NCI-H526 treated with DMSO at 0.1 percent for 48 hours (cell line): Measurements from ENCODE around the gene VAV3.
A peak's percentile ranks its signal among the peaks of the same experiment; 100 is the strongest.

Experiments
- DNase-seq: peaks from one replicate; lab custom pipeline; 2025; lab: John Stamatoyannopoulos, UW

VAV3 gene

DNA sequence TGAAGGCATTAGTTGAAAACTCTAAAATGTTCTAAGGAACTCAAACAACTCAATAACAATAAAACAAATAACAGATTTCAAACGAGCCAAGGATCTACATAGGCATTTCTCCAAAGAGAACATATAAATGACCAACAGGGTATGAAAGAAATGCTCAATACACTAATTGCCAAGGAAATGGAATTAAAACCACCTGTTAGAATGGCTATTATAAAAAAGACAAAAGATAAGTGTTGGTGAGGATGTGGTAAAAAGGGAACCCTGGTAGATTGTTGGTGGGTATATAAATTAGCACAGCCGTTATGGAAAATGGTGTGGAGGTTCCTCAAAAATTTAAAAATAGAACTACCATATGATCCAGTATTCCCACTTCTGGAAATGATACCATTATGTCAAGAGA, 9.1 kb upstream of the VAV3 start:
- no peak for DNase-seq

DNA sequence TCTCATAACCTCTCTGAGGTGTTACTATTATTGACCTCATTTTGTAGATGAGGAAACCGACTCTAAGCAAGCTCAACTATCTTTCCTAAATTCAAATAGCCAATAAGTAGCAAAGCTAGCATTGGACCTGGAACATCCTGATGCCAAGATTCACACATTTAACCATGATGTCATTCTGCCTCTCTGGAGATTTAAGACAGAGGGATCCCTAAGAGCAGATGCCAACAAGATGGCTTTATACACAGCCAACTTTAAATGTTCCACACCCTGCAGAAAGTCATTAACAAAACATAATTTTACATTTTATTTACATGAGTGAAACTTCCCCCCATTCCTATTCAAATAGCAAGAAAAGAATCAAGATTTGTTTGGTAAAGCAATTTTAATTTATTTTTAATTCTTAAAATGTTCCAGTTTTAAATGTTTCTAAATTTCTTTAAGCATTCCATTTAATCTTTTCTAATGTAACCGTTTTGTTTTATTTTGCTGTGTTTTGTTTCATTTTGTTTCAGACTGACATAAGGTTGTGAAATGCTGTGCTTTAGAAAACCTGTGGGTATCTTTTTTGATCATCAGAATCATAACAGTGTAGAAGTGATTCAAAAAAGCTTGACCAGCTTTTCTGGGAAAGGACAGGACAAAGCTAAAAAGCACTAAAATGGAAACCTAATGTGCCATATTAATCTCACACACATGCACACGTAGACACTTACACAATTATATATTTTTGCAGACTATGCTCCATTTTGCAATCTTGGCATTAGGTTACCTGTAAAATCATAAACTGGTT, 7.6 kb upstream of the VAV3 start:
- DNase-seq = no peak

- DNase-seq = no peak
Observed at GRCh38 chr1:107966550-107966949, 1.6 kb upstream of the VAV3 start.

DNA sequence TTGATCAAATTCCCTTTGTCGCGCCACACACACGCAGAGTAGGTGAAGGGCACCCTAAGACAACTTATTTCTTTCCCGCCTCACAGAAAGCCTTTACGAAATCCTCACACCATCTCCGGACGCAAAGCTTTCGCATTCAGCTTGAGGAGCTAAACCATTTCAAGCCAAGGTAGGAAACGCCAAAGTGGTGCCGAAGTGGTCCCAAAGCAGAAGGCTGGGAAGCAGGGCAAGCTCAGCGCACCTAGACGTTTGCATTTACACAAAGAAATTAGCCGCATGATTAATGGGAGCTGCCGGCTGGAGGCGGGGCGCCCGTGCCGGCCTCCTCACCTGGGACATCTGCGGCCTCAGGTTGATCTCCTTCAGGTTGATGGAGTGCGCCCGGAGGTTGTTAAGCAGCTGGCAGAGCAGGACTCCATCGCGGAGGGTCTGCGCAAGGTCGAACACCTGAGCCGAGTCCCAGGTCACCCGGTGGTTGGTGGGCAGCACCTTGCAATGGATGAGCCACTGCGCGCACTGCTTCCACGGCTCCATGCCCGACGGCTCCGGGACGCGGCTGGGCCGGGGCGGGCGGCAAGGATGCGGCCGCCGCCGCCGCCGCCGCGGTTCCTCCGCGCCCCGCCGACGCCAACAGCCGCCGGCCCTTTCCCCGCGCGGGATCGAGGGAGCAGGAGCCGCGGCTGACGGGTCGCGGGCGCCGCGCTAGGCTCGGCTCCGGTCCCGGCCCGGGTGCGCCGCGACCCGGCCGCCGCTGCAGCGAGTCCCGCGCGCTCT, 457 bp downstream of the VAV3 start:
- peak; percentile 67 for DNase-seq

DNA sequence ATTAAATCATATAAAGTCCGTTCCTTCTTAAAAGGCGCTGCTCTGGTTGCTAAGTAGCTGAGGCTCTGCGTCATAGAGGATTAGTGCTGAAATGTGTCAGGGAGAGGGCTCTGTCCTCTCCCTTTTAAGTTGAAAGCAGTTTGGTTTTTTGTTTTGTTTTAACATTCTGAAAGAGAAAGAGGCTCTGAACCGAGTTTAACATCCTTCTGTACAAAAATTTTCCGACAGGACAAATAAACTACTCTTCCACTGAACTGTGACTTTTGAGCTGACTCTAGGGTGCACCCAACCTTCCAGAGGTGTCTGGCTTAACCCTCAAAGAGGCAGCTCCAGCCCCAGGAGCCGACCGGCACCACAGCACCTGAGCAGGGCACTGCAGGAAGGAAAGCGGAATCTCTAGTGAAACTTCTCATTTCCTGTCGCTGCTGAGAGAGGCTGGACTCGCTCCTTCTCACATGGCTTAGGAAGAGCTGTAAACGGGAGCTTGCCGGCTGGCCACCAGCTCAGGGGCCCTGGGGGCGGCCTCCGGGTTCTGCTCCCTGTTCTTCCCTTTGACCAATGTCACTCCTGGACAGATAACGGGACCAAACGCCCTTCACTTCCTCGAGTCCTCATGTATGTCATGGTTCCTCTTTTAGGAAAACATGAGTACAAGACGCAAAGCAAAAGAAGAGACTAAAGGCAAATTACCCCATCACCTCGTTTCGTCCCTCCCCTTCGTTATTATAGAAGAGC, 1.2 kb downstream of the VAV3 start:
- peak; percentile 58 for DNase-seq

DNA sequence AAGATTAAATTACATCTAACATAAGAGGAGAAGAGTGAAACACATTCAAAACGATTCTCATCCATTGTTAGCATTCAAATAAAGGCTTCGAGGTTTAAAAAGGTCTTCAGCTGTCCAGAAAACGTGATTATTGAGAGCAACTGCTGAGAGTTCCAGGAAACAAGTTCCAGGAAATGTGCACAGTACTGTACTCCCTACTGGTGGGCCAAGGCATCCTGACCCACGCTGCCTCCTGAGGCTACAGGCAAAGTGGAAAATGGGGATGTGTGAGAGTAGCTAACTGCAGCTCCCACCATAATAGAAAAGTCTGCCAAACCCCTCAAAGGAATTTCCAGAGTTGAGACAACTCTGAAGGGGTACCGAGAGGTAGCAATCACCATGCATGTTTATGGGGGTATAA, 2.0 kb downstream of the VAV3 start:
- no peak for DNase-seq

DNA sequence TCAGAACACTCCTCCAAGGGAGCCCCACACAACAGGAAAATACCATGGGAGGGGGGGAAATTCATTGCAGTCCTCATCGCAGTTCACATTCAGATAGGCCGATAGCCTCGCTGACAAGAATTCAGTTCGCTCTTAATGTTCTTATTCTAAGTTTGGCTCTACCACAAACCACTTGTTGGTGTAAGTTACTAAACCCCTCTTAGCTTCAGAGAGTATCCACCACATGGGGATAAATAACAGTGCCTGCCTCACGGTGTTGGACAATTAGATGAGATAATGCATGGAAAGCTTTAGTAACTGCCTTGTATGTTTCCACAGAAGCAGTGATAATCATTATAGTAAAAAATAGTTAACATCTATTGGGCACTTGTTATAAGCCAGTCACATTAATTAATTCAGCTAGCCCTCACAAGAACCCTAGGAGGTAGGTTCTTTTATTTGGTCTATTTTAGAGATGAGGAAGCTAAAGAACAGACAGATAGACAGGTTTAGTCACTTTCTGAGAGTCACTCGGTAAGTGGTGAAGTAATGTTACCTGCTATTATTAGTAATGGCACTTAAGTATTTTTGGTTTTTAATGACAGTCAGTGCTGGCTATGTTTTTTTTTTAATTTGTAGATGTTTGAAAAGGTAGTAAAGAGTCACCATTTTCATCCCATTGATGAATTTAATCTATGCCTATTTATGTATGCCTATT, 10.1 kb downstream of the VAV3 start:
- DNase-seq = no peak

- DNase-seq = no peak
Observed at GRCh38 chr1:107954126-107954525, 10.9 kb downstream of the VAV3 start.

DNA sequence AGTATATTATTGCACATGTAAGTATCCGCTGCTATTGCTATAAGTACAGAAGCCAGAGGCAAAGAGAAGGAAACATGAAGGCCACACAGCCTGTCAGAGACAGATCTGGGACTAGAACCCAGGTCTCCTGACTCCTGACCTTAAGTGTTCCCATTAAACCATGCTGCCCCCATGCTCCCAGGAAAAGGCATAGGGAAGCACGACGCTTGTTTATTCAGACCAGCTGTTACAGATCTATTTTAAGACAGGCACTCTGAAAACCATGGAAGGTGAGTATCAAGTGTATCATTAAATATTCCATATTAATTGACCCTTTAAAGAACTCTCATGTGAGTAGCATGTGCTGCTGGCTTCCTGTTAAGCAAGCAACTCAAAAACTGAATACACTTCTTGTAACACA, 11.4 kb downstream of the VAV3 start:
- peak; percentile 23 for DNase-seq

- DNase-seq = peak; percentile 30
Observed at GRCh38 chr1:107952989-107953388, 12.0 kb downstream of the VAV3 start.

DNA sequence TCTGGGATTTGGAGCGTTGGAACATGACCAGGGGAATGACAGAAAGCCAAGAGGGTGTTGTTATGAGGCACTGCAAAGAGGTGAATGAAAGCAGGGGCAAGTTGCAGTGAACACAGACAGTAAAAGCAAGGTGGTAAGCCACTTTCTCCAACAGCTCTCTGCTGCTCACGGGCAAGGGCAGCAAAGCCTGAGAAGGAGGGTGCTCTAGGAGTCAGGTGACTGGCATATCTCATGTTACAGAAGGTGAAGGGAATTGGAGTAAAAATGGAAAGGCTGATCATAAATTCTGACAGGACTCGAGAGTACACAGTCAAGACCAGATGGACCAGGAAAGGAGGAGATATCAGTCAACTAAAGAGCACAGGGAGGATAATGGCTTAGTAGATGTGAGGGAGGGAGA, 14.5 kb downstream of the VAV3 start:
- peak; percentile 22 for DNase-seq

DNA sequence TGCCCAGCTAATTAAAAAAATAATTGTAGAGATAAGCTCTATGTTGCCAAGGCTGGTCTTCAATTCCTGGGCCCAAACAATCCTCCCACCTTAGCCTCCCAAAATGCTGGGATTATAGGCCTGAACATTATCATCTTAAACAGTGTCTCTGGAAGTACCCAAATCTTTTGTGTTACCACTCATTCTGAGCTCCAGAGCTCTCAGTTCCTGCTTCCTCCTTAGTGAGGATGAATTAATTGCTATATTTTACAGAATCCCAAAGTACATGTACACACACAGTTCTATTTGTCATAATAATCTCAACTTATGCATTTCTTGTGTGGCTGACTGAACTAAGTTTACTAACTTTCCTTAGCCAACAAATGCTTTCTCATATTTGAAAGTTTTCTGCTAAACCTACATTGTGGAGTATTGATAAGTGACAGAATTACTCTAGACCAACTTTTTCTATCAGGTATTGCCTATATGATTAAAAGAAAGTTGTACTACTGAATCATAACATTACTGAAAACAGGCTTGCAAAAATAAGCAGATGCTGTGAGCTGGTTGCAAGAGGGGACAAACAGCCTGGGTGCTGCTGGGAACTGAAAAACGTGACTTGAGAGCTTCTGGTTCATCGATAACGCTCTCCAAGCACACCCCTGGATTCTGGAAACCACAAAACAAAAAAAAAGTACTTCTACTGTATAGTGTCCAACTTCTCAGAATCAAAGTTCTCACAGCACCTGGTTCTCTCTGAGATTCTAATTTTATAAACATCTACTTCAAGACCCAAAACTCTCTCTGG, 15.3 kb downstream of the VAV3 start:
- DNase-seq = no peak

GRCh38 chr1:107946794-107947193, 18.2 kb downstream of the VAV3 start:
- DNase-seq = no peak

GRCh38 chr1:107943694-107944093, 21.3 kb downstream of the VAV3 start:
- no peak for DNase-seq

DNA sequence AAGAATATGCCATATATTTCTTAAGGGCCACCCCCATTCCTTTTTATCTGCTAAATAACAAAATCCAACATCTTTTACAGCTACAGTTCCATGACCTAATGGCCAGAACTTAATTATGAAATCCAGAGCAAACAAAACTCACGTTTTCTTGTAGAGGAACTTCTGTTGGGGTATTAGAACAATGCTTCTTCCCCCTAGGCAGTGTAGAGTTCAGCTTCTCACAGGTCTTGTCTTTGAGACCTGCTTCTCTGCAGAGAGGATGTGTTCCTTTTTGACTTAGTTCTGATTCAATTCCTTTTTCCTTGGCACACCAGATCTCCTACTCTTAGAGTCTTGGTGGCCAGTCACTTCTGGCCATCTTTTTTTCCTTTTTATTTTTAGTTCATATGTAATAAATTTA, 22.2 kb downstream of the VAV3 start:
- no peak for DNase-seq

DNA sequence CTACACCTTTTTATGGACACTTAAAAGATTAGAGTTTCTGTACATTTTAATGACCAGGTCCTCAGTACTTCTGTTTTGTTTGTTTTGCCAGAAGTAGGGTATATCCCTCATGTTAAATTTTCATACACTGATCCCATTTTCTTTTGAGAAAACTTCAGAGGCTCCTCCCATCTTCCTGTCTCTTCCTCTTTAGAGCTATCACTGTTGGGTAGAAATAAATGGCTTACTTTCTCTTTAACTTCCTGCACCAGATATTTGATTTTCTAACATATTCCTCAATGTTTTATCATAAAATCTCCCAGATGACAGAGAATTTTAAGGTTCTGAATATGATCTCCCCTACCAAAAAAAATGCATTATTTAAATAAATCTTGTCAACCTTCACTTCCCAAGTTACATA, 23.4 kb downstream of the VAV3 start:
- DNase-seq = no peak

- no peak for DNase-seq
Observed at GRCh38 chr1:107941123-107941522, 23.9 kb downstream of the VAV3 start.

DNA sequence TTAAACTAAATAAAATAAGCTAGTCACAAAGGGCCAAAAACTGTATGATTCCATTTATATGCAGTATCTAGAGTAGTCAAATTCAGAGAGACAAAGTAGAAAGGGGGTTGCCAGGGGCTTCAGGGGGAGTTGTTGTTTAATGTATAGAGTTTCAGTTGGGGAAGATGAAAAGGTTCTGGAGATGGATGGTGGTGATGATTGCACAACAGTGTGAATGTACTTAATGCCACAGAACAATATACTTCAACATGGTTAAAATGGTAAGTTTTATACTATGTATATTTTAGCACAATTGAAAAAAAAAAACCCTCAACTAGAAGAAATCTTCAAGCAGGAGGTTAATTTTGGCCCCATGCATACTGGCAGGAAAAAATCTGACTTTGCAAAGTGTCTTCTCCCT, 24.3 kb downstream of the VAV3 start:
- no peak for DNase-seq

GRCh38 chr1:107940017-107940577, 24.9 kb downstream of the VAV3 start:
- no peak for DNase-seq

- no peak for DNase-seq
Observed at GRCh38 chr1:107939256-107939655, 25.7 kb downstream of the VAV3 start.
